NCI-H1694 (cell line): ENCODE data around the gene CNOT8.
"Not testable (repeated sequence)": the region's sequence is repeated elsewhere in the genome, so short reads cannot be mapped to it uniquely, and the experiment has no call there.

Experiments used
- DNase-seq: peaks from one replicate; lab custom pipeline; 2025; lab: John Stamatoyannopoulos, UW

The CNOT8 gene

GRCh38 chr5:154835701-154836052, 22.8 kb upstream of the CNOT8 start:
- not testable (repeated sequence) for DNase-seq

- no peak for DNase-seq
Measured at GRCh38 chr5:154836225-154836624, 22.2 kb upstream of the CNOT8 start.

DNA sequence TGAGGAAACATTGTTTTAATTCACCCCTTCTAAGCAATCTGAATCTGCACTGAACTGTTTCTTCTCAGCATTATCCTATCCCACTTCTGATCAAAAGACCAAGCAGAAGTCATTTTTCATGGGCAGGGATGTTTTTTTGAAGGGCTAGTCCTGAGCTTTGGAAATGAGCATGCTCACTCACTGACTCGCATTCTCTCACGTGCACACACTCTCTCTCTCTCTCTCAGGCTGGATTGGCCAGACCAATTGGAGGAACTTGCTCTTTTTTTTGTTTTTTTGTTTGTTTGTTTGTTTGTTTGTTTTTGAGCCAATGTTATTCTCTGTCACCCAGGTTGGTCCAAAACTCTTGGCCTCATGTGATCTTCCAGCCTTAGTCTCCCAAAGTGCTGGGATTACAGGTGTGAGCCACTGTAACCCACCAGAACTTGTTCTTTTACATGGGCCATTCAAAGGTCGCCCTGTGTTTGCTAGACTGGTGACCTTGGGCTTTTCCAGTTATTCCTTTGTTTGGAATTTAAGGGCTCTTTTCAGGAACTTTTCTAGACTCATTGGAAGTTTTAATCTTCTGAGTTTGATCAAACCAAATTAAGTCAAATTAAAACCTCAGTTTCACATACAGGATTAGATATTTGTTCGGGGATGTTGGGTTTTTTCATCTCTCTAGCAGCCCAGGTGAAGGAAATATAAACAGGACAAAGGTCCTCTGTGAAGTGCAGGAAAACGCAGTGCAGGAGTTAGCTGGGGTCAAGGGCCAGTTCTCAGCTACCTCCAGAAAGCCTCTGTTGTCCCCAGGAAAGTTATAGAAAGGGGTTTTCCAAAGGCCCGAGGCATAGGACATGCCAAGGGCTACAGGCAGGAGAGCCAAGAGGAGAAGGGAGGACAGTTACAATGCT, 21.2 kb upstream of the CNOT8 start:
- no peak for DNase-seq

DNA sequence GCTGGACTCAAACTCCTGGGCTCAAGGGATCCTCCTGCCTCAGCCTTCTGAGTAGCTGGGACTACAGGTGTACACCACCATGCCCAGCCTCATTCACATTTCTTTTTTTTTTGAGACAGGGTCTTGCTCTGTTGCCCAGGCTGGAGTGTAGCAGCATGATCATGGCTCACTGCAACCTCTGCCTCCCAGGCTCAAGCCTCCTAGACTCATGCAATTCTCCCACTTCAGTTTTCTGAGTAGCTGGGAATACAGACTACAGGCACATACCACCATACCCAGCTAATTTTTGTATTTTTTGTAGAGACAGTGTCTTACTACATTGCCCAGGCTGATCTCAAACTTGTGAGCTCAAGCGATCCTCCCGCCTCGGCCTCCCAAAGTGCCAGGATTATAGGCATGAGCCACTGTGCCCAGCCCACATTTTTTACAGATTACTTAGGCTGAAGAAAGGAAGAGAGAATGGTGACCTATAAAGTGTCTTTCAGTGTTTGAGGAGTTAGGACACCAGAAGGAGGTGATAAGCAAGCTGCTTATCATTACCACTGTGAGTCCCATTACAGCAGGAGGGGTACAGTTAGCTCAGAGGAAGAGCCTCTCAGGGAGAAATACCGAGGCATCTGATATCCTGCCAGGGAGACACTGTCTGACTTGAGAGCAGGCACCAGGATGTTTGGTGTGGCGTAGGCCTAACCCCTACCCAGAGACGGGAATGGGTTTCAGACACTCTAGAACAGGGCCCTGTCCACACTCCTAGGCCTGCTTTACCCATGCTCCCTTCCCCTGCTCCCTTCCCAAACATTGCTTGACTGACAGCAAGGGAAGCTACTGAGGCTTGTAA, 17.8 kb upstream of the CNOT8 start:
- DNase-seq: no peak

- DNase-seq: no peak
Measured at GRCh38 chr5:154841273-154841661, 17.2 kb upstream of the CNOT8 start.

- DNase-seq: no peak
Measured at GRCh38 chr5:154842689-154843530, 15.5 kb upstream of the CNOT8 start.

- no peak for DNase-seq
Measured at GRCh38 chr5:154844809-154845208, 13.6 kb upstream of the CNOT8 start.

- DNase-seq: no peak
Measured at GRCh38 chr5:154849264-154849785, 9.1 kb upstream of the CNOT8 start.

GRCh38 chr5:154849791-154850201, 8.6 kb upstream of the CNOT8 start:
- DNase-seq: no peak

DNA sequence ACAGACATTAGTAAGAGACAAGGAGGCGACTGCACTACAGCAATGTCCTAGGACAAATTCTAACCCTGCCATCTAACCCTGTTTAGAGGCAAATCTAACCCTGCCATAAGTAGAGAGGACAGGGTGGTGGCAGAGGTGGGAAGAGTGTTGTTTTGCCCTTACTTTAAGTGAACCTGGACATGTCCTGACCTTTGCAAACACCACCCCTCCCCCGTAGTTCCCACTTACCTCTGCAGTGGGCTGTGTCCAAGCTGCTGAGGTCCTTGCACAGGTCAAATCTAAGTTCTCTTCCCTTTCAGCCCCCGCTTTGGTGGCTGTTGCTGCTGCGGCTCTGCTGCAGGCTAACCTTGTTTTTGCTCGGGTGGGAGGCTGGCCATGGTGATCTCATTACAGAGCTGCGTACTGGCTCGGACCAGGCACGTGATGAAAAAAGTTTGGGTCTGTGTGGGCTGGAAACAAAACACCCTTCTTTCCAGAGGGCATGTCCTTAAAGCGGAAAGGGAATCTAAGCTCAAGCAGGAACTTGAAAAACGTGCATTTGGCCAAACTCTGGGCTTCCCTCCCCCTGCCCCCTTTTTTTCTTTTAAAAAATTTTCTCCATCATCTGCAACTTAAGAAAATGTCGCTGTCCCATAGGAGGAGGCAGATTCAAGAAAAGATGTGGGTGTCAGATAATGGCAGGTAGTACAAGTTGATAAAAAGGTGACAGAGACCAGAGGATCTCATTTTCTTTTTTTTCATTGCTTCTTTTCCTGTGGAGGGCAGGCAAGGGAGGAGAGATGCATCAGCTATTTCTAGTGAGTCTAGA, 8.0 kb upstream of the CNOT8 start, which contains the start of gene FAXDC2:
FAXDC2 (minus strand) TSS at position 349 of the 808 bp plus-strand sequence. CDS start 12,425 bp downstream, outside the sequence.
- DNase-seq: no peak

GRCh38 chr5:154851351-154851750, 7.1 kb upstream of the CNOT8 start:
- no peak for DNase-seq

- DNase-seq: peak; percentile 96
Measured at GRCh38 chr5:154857530-154858296, 714 bp upstream of the CNOT8 start.

GRCh38 chr5:154858972-154859871, 795 bp downstream of the CNOT8 start:
- DNase-seq: no peak

- DNase-seq: no peak
Measured at GRCh38 chr5:154860123-154860522, 1.7 kb downstream of the CNOT8 start.

- DNase-seq: no peak
Measured at GRCh38 chr5:154860765-154861164, 2.3 kb downstream of the CNOT8 start.

DNA sequence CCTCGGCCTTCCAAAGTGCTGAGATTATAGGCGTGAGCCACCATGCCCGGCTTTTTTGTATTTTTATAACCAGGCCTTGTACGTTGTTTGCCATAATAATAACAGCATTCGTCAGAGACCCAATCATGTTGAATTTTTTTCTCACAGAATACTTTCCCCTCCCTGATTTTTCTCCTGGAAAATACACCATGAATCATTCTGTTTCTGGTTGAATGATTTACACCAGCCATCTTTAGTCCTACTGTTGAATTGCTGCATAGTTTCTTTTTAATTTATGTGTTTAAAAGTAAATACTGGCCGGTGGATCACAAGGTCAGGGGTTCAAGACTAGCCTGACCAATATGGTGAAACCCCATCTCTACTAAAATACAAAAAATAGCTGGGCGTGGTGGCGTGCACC, 3.5 kb downstream of the CNOT8 start:
- DNase-seq: no peak

DNA sequence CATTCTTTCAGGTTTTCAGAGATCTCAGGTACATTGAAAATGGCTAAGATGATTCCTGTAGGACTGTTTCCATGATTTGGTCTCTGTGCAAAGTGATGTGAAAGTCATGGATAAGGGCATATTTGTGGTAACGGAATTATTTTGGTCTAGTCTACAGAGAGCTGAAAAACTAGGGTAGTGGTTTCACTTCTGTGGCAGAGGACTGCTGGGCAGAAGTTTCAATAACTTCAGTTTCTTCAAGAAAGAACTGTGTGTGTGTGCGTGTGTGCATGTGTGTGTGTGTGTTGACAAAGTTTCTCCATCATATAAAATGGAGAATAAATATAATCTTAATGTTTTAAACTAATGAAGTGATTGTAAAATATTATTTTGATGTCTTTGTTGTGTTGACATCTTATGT, 4.3 kb downstream of the CNOT8 start:
- DNase-seq: no peak

DNA sequence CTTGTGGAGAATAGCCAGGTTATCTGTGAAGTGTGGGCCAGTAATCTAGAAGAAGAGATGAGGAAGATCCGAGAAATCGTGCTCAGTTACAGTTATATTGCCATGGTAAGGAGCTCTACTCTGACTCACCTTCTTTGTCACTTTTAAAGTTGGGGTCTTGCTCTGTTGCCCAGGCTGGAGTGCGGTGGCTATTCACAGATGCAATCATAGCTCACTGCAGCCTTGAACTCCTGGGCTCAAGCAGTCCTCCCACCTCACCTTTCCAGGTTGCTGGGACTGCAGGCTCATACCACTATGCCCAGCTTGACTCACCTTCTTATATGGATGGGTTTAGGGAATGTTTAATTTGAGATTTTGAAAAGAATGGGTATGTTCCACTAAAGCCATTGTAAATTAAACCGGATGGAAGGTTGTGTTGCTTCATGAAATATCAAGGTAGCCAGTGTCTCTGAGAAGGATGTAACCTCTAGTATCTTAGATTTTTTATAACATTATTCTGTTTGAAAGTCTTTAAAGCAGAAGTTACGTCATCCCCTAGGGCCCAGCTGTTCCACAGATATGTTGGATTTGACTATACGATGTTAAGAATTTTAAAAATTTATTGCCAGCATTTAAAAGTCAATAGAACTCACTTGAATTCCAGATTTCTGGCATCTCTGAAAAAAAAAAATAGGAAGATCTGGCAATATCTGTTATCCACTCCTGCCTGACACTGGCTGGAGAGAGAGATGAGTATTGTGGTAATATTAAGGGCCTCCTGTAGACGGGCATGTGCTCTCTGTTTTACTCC, 5.1 kb downstream of the CNOT8 start:
- no peak for DNase-seq
